ENCODE results near the gene LY6G5C. TPM values are rescaled to one million over a fixed set of nuclear protein-coding genes. Genes with fewer than 3 reads are reported as not detected.

Gene LY6G5C
- total and polyA plus RNA-seq, 9 of the 15 experiments (the other 6 are each of a cell fraction or from before 2014, with no cell fraction given), result 0.10 to 0.67 (median 0.46) TPM; not detected in 4

DNA sequence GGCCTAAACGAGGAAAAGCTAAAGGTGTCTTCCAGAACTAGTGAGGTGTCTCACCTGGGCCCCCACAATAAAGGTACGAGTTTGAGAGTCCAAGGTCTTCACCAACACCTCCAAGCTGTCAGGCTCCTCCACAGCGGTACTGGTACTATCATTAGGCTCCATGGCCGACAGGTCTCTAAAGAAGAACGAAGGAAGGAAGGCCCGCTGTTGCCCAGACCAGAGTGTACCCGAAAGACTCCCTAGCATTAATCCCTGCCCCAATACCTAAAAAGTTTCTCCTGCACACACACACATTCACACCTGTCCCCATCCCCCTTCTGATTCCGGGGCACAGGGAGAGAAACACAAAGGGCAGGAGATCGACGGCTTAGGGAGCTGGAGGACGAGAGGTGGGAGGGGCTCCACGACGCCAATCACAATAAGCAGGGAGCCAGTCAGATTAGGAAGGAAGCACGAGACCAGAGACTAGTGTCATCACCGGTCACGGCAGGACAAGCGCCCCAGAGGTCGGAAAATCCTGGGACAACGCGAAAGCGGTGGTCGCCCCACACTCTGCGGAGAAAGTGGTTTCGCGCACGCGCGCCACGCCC is 29.2 kb downstream of the LY6G5C start (continued):
- TF ChIP-seq, protein P1, sequence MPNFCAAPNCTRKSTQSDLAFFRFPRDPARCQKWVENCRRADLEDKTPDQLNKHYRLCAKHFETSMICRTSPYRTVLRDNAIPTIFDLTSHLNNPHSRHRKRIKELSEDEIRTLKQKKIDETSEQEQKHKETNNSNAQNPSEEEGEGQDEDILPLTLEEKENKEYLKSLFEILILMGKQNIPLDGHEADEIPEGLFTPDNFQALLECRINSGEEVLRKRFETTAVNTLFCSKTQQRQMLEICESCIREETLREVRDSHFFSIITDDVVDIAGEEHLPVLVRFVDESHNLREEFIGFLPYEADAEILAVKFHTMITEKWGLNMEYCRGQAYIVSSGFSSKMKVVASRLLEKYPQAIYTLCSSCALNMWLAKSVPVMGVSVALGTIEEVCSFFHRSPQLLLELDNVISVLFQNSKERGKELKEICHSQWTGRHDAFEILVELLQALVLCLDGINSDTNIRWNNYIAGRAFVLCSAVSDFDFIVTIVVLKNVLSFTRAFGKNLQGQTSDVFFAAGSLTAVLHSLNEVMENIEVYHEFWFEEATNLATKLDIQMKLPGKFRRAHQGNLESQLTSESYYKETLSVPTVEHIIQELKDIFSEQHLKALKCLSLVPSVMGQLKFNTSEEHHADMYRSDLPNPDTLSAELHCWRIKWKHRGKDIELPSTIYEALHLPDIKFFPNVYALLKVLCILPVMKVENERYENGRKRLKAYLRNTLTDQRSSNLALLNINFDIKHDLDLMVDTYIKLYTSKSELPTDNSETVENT (CRISPR knock-in tag; IDR thresholded peaks at IDR 0.05), result peak; percentile 91
- TF ChIP-seq ZNF263 (CRISPR knock-in tag; IDR thresholded peaks at IDR 0.05; ENCODE audit: borderline replicate concordance) (peak; percentile 26; the same call in 1 of the 2 replicates), ZNF695 (CRISPR knock-in tag; IDR thresholded peaks at IDR 0.05) (no peak), PHTF2 (CRISPR knock-in tag; IDR thresholded peaks at IDR 0.05) (0 out of 2 replicates have a peak, but pooled peaks have one; percentile 12), ZNF134 (CRISPR knock-in tag; conservative IDR thresholded peaks at IDR 0.05) (no peak), RCOR1 (IDR thresholded peaks at IDR 0.05; ENCODE audit: borderline replicate concordance in 1 of 2, low read depth in 2 of 2, low read length in 2 of 2) (peak; percentile 17 to 51; a peak in 2 of 4 replicates), NR2F6 (CRISPR knock-in tag; IDR thresholded peaks at IDR 0.05) (0 out of 2 replicates have a peak, but pooled peaks have one; percentile 19), SREBF1 (IDR thresholded peaks at IDR 0.05; ENCODE audit: borderline replicate concordance, low read depth, low read length) (no peak), ZNF583 (CRISPR knock-in tag; IDR thresholded peaks at IDR 0.05) (peak; percentile 27; the same call in 1 of the 2 replicates), RBM34 (IDR thresholded peaks at IDR 0.05; ENCODE audit: borderline replicate concordance, insufficient read depth, low read length) (no peak), THRB (CRISPR knock-in tag; conservative IDR thresholded peaks at IDR 0.05) (peak; percentile 56; the same call in 1 of the 2 replicates), PHB (CRISPR knock-in tag; IDR thresholded peaks at IDR 0.05) (peak; percentile 17; the same call in 1 of the 2 replicates)
- TF ChIP-seq, protein P2, sequence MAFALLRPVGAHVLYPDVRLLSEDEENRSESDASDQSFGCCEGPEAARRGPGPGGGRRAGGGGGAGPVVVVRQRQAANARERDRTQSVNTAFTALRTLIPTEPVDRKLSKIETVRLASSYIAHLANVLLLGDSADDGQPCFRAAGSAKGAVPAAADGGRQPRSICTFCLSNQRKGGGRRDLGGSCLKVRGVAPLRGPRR (CRISPR knock-in tag; IDR thresholded peaks at IDR 0.05), result 0 out of 2 replicates have a peak, but pooled peaks have one; percentile 20
- TF ChIP-seq, protein P3, sequence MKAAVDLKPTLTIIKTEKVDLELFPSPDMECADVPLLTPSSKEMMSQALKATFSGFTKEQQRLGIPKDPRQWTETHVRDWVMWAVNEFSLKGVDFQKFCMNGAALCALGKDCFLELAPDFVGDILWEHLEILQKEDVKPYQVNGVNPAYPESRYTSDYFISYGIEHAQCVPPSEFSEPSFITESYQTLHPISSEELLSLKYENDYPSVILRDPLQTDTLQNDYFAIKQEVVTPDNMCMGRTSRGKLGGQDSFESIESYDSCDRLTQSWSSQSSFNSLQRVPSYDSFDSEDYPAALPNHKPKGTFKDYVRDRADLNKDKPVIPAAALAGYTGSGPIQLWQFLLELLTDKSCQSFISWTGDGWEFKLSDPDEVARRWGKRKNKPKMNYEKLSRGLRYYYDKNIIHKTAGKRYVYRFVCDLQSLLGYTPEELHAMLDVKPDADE (conservative IDR thresholded peaks at IDR 0.05; ENCODE audit: control insufficient read depth, low read depth, low read length), result peak; percentile 83; the same call in 1 of the 2 replicates
- TF ChIP-seq, protein P4, sequence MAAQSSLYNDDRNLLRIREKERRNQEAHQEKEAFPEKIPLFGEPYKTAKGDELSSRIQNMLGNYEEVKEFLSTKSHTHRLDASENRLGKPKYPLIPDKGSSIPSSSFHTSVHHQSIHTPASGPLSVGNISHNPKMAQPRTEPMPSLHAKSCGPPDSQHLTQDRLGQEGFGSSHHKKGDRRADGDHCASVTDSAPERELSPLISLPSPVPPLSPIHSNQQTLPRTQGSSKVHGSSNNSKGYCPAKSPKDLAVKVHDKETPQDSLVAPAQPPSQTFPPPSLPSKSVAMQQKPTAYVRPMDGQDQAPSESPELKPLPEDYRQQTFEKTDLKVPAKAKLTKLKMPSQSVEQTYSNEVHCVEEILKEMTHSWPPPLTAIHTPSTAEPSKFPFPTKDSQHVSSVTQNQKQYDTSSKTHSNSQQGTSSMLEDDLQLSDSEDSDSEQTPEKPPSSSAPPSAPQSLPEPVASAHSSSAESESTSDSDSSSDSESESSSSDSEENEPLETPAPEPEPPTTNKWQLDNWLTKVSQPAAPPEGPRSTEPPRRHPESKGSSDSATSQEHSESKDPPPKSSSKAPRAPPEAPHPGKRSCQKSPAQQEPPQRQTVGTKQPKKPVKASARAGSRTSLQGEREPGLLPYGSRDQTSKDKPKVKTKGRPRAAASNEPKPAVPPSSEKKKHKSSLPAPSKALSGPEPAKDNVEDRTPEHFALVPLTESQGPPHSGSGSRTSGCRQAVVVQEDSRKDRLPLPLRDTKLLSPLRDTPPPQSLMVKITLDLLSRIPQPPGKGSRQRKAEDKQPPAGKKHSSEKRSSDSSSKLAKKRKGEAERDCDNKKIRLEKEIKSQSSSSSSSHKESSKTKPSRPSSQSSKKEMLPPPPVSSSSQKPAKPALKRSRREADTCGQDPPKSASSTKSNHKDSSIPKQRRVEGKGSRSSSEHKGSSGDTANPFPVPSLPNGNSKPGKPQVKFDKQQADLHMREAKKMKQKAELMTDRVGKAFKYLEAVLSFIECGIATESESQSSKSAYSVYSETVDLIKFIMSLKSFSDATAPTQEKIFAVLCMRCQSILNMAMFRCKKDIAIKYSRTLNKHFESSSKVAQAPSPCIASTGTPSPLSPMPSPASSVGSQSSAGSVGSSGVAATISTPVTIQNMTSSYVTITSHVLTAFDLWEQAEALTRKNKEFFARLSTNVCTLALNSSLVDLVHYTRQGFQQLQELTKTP (IDR thresholded peaks at IDR 0.05; ENCODE audit: low read depth in 1 of 2, partially characterized antibody in 2 of 2), result no peak
- TF ChIP-seq, protein P5, sequence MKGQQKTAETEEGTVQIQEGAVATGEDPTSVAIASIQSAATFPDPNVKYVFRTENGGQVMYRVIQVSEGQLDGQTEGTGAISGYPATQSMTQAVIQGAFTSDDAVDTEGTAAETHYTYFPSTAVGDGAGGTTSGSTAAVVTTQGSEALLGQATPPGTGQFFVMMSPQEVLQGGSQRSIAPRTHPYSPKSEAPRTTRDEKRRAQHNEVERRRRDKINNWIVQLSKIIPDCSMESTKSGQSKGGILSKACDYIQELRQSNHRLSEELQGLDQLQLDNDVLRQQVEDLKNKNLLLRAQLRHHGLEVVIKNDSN (CRISPR knock-in tag; IDR thresholded peaks at IDR 0.05), result peak; percentile 24; the same call in 1 of the 2 replicates
